HG02981 (cell line): ENCODE measurements around the gene AGAP2.
"Not testable (repeated sequence)": the region's sequence is repeated elsewhere in the genome, so short reads cannot be mapped to it uniquely, and the experiment has no call there.

Experiments
- ATAC-seq: cut with Tn5 transposase; IDR thresholded peaks from one replicate; pipeline ENCODE4 v1.9.1; 2021; ENCODE audit warnings: mild to moderate bottlenecking, moderate library complexity; ENCODE audit not compliant: unreplicated experiment

The AGAP2 gene

DNA sequence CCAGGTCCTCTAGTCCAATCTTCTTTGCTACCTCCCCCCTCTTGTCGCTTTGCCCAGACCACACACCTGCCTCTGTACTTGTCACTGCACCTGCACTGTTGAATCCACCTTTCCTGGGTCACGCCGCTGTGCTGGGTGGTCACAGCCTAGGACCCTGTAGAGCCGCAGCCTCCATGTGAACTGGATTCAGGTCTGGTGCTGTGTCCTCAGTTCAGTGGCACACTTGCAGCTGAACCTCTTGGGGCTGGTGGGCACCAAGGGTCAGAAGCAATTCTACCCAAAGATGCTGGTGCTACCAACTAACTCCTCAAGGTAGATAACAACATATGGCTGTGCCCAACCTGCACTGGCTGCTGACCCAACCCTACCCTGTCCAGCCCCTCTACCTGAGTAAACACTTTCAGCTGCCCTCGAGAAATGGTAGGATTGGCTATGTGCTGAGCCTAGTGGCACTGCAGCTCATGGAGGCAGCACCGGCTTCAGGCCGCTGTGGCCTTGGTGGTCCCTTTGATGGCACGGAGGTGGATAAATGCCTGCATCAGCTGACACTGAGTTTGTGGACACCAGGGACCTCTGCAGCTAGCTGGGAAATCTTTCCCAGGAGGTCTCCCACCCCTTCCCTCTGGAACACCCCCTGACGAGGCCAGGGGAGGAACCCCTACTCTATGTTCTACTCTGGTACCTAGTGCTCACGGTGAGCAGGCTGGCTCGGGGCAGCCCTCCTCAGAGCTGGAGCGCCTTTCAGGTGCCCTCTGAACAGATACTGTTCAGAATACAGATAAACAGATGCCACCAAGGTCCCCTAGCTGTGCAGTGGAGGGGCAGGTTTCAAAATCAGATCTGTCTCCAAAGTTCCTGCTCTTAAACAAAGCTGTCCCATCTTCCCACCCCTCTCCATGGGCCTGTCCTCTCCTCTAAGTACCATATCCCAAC is 14.3 kb downstream of the AGAP2 start:
- ATAC-seq: no peak

DNA sequence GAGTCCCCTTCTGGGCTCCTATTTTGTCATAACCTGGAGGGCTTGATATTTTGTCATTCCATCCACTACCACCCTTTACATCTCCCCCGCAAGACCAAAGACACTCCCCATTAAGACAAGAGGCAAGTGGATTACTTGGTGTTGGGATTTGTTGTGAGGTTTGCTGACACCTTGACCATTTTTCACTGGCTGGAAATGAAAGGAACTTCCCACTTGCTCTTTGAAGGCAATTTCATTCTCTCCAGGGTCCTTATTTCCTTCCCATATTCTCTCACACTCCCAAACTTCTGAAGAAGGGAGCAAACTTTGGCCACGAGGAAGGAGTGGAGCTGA is 14.9 kb downstream of the AGAP2 start:
- no peak for ATAC-seq

DNA sequence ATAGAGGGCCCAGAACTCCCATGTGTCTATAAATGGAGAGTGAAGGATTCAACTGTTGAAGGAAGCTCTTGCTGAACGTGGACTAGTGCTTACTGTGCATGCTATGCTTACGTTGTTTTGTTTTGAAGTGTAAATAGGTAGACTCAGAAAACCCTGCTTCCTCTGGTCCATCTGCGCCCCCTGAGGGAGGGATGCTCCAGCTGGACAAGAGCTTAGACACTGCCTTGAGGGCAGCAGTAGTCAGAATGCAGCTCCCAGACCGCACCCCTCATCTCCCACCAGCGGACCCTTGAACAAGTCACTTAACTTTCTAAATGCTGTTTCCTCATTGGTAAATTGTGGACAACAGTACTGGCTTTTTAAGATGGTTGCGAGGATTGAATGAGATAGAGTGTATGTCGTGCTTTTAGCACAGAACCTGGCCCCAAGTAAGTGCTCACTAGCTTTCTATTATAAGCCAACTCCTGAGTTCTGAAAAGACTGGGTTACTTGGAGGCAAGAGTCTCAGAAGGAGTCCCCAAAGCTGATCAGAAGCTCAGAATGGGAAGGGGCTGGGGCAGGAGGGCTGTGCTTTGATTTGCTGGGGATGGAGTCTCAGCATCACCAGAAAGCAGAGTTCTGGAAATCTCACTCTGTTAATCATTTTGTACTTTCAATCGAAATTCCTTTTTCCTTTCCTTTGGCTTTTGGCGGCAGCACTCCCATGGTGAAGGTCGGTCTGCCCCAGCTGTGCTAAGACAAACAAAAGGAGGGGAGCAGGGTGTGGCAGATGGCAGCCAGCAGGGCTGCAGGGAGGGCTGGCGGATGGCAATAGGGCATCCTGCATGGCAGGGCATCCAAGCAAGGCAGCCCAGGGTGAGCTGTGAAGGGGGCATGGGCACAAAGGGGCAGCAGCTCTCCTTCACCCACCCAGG is 15.6 kb downstream of the AGAP2 start:
- ATAC-seq: no peak

GRCh38 chr12:57721846-57722608 is 16.5 kb downstream of the AGAP2 start:
- not testable (repeated sequence) for ATAC-seq

DNA sequence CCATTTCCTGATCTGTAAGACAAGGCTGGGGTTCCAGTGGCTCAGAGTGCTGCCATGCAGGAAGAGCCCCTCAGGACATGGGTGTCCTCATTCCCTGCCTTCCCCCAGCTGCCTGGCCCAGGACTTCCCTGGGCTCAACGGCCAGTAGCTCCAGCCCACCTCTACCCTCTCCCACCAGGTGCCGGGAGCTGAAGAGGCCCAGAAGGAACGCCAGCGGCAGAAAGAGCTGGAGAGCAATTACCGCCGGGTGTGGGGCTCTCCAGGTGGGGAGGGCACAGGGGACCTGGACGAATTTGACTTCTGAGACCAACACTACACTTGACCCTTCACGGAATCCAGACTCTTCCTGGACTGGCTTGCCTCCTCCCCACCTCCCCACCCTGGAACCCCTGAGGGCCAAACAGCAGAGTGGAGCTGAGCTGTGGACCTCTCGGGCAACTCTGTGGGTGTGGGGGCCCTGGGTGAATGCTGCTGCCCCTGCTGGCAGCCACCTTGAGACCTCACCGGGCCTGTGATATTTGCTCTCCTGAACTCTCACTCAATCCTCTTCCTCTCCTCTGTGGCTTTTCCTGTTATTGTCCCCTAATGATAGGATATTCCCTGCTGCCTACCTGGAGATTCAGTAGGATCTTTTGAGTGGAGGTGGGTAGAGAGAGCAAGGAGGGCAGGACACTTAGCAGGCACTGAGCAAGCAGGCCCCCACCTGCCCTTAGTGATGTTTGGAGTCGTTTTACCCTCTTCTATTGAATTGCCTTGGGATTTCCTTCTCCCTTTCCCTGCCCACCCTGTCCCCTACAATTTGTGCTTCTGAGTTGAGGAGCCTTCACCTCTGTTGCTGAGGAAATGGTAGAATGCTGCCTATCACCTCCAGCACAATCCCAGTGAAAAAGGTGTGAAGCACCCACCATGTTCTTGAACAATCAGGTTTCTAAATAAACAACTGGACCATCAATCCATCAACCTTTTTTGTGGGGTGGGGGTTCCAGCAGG is 17.6 kb downstream of the AGAP2 start:
- ATAC-seq: no peak

DNA sequence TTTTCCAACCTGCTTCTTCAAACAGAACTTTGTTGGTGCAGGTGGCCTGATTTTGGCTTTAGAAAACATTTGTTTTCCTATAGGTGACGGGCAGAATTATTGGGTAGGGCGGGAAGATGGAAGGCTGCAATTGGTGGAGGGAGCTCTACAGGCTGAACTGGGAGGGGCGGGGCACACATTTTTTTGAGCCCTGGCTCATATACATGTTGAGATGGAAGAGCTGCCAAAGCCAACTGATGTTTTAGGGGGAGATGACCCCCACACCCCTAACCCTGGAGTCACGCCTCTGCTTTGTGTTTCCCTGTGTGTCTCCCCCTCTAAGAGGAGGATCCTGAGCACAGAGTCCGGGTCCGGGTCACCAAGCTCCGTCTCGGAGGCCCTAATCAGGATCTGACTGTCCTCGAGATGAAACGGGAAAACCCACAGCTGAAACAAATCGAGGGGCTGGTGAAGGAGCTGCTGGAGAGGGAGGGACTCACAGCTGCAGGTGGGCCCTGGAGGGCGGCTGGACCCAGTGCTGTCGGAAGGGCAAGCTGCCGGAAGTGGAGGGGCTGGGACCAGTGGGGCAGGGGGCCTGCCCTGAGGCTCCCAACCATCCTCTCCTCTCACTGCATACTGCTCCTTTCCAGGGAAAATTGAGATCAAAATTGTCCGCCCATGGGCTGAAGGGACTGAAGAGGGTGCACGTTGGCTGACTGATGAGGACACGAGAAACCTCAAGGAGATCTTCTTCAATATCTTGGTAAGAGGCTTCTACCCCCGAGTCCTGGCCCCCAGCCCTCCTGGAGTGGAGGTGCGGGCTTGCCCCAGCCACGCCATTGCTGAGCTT is 18.6 kb downstream of the AGAP2 start:
- no peak for ATAC-seq

- ATAC-seq: no peak
Observed at GRCh38 chr12:57718641-57719528, 19.7 kb downstream of the AGAP2 start.

DNA sequence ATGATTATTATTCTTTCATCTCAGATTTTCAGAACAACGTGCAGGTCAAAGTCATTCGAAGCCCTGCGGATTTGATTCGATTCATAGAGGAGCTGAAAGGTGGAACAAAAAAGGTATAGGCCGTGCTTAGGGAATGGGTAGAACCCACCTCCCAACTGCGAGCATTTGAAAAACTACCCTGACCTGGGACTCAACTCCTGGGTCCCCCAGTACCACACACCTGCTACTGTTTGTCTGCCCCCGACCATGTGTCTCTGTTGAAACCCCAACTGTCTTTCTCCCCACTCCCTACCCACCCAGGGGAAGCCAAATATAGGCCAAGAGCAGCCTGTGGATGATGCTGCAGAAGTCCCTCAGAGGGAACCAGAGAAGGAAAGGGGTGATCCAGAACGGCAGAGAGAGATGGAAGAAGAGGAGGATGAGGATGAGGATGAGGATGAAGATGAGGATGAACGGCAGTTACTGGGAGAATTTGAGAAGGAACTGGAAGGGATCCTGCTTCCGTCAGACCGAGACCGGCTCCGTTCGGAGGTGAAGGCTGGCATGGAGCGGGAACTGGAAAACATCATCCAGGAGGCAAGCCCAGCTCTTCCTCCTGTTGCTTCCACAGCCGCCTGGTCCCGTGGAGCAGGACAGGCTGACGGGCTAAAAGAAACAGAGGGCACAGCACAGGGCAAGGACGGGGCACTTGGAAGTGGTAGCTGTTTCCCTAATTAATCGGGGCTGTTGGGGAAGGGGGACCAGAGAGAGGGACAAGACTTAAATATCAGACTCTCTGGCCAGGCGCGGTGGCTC is 20.5 kb downstream of the AGAP2 start:
- no peak for ATAC-seq

DNA sequence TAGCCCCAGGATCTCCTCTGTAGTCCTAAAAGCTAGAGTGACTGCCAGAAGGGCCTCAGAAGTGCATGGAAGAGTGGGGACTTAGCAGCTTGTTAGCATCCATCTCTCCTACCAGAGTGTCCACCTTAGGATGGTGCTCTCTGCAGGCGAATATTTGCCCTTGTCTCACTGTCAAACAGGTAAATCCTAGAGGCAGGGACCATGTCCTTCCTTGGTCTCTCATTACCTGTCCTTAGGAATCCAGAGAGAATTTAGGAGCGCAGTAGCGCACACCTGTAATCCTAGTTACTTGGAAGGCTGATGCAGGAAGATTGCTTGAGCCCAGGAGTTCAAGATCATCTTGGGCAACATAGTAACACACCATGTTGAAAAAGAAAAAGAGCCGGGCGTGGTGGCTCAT is 21.4 kb downstream of the AGAP2 start:
- ATAC-seq: no peak

- ATAC-seq: no peak
Observed at GRCh38 chr12:57716305-57716704, 22.2 kb downstream of the AGAP2 start.

DNA sequence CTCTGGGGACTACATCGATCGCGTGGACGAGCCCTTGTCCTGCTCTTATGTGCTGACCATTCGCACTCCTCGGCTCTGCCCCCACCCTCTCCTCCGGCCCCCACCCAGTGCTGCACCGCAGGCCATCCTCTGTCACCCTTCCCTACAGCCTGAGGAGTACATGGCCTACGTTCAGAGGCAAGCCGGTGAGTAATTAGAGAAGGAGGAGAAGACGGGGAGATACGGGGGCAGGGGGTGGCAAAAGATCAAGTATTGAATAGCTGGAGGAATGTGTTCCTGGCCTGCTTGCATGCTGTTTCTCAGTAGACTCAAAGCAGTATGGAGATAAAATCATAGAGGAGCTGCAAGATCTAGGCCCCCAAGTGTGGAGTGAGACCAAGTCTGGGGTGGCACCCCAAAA is 22.8 kb downstream of the AGAP2 start:
- ATAC-seq: no peak

DNA sequence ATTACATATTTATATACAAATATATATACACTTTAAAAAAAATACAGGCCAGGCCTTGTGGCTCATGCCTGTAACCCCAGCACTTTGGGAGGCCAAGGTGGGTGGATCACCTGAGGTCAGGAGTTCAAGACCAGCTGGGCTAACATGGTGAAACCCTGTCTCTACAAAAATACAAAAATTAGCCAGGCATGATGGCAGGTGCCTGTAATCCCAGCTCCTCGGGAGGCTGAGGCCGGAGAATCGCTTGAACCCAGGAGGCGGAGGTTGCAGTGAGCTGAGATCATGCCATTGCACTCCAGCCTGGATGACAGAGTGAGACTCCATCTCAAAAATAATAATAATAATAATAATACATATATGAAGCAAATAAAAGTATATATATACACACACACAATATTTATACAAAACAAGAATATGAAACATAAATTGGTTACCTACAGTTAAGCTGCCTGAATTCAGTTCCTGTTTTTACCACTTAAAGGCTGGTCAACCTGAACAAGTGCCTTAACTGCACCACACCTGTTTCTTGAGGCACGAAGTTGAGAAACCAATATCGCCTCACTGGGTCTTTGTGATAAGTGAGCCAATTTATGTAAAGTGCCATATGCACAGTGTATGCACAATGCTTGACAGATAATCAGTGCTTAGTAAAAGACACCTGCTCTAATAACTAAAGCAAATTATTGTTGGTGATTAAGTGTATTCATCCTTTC is 23.4 kb downstream of the AGAP2 start:
- ATAC-seq: peak; percentile 69

- ATAC-seq: no peak
Observed at GRCh38 chr12:57713209-57713608, 25.3 kb downstream of the AGAP2 start.

GRCh38 chr12:57712701-57713100 is 25.8 kb downstream of the AGAP2 start:
- no peak for ATAC-seq

DNA sequence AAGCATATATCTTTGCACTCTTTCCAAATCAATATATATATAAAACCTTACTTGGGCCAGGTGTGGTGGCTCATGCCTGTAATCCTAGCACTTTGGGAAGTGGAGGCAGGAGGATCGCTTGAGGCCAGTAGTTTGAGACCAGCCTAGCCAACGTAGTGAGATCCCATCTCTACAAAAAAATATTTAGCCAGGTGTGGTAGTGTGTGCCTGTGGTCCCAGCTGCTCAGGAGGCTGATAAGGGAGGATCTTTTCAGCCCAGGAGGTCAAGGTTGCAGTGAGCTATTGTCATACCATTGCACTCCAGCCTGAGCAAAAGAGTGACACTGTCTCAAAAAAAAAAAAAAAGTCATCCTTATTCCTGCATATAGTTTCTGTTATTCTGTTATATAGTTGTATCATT is 30.2 kb downstream of the AGAP2 start:
- no peak for ATAC-seq

DNA sequence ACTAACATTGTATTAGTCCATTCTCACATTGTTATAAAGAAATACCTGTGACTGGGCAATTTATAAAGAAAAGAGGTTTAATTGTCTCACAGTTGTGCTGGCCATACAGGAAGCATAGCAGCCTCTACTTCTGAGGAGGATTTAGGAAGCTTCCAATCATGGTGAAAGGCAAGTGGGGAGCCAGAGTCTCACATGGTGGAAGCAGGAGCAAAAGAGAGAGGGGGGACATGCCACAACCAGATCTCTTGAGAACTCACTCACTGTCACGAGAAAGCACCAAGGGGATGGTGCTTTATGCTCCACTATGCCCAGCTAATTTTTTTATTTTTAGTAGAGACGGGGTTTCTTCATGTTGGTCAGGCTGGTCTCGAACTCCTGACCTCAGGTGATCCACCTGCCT is 31.3 kb downstream of the AGAP2 start:
- no peak for ATAC-seq

- ATAC-seq: no peak
Observed at GRCh38 chr12:57700317-57700716, 38.2 kb downstream of the AGAP2 start.
